T-helper 1 cell treated with Interleukin-12 subunit alpha and Interleukin-12 subunit beta and Interleukin-4 antibody, amounts not matched to agents 30 ng/mL and 1 ng/mL, for 36 hours (primary cell): ENCODE data around the gene MYL12A. TPM values are rescaled to one million over a fixed set of nuclear protein-coding genes. Genes with fewer than 3 reads are reported as not detected.
"Not testable (repeated sequence)": the region's sequence is repeated elsewhere in the genome, so short reads cannot be mapped to it uniquely, and the experiment has no call there.

Experiments used
- intact Hi-C: fragments of 100-400 bp; cut with micrococcal nuclease; formaldehyde crosslinking; loops from one replicate; pipeline ENCODE4 v1.15.1; 2024
- total RNA-seq: library from RNA; stranded (reverse); gene quantifications from 2 replicates; pipeline ENCODE4 v1.2.3, GENCODE V29; 2022

The MYL12A gene
- total RNA-seq: 692 and 694 TPM in 2 replicates

DNA sequence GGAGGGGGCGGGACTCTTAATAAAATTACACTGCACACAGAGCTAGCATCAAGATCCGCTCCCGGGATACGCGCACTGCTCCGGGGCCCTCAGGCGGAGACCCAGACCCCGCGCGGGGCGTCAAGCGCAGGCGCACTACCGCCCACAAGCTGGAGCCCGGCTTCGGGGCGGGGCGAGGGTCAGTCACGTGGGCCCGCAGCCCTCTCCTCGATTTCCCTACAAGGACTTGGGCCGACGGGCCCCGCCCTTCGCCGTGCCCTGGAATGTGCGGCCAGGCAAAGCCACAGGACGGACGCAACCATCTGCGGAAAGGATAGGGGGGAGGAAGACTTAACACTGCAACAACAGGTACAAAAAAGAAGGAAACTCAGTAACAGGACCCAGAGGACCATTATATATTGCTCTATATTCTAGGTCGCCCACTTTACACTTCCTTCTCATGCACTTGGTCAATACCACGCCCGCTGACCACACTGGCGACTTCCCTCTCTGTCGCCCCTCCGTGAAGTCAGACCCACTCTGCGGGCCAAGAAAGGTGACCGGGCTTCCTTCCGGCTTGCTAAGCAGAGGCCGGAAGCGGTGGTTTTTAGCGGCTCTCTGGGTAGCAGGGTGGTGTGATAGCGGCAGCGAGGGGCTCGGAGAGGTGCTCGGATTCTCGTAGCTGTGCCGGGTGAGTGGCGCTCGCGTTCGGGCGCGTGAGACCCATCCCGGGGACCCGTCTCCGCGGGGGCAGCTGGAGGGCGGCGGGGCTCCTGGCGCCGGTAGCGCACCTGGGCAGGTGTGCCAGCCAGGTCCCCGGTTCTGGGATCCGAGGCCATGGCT is at the start of gene MYL12A:
Gene MYL12A (plus strand): TSS at position 562 of the 822 bp plus-strand sequence. CDS start 5,447 bp downstream, outside the sequence.
- intact Hi-C loops: loop anchor here (1.0 kb wide), 12 partner anchors 14 to 1991 kb away; partner anchors contain the start of genes LPIN2, METTL4, NDC80 and SMCHD1

DNA sequence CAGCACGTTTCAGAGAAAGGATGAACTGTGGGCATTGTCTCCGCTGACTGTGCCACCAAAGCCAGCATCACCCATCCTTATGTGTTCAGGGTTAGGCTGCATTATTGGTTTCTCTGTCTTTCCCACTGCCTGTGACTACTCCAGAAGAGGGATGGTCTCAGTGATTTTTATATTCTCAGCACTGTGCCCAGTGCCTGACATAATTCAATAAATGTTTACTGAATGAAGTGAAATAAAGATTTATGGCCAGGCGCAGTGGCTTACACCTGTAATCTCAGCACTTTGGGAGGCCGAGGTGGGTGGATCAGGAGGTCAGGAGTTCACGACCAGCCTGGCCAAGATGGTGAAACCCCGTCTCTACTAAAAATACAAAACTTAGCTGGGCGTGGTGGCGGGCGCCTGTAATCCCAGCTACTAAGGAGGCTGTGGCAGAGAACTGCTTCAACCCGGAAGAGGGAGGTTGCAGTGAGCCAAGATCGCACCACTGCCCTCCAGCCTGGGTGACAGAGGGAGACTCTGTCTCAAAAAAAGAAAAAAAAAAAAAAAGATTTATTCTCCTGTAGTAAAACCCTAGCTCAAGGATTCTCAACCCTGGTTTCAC is 49.2 kb upstream of the MYL12A start:
- intact Hi-C loops: not testable (repeated sequence)

DNA sequence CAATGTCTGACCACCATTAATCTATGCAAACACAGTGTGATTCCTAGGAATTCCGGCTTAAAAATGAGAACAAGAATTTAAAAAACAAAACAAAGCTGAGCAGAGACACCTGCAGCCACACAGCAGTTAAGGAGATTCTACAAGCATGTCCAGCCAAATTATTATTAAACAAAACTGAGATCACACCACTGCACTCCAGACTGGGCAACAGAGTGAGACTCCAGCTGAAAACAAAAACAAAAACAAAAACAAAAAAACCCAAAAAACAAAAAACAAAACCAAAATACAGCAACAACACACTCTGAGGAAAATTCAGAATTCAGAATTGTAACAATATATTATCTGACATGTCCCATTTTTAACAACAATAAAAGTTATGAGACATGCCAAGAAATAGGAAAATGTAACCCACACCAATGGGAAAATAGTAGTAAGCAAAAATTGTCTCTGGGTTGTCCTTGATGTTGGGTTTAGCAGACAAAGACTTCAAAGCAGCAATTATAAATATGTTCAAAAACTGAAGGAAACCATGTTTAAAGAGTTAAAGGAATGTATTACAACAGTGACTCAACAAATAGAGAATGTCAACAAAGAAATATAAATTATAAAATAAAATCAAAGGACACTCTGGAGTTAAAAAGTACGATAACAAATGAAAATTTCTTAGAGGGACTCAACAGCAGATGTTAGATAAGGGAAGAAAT is 47.5 kb upstream of the MYL12A start:
- intact Hi-C loops: no loop called here

DNA sequence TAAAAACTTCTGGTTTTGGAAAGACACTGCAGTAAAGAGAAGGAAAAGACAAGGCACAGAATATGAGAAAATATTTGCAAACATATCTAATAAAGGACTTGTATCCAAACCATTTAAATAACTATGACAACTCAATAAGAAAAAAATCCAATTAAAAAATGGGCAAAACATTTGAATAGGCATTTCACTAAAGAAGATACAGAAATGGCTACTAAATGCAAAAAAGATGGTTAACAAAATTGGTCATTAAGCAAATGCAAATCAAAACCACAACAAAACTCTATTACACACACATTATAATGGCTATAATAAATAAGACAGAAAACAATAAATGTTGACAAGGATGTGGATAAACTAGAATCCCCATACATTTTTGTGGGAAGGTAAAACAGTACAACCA is 42.4 kb upstream of the MYL12A start:
- intact Hi-C loops: no loop called here

DNA sequence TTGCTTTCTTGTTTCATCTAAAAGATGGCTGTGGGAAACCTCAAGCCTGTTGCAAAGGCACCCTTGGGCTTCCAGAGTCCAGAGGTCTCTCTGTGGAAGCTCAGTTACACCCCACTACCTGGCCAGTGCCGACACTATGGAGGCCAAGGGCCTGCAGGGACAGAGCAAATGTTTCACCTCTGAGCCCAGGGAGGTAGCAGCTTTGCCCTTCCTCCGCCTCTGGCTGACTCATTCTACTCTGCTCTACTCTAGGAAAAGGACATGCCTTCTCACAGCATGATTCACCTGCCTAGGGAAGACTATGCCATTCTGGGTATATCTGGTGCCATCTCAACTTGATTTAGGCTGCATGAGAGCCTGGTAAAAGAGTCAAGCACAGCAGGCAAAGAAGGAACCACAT is 40.0 kb upstream of the MYL12A start:
- intact Hi-C loops: no loop called here

DNA sequence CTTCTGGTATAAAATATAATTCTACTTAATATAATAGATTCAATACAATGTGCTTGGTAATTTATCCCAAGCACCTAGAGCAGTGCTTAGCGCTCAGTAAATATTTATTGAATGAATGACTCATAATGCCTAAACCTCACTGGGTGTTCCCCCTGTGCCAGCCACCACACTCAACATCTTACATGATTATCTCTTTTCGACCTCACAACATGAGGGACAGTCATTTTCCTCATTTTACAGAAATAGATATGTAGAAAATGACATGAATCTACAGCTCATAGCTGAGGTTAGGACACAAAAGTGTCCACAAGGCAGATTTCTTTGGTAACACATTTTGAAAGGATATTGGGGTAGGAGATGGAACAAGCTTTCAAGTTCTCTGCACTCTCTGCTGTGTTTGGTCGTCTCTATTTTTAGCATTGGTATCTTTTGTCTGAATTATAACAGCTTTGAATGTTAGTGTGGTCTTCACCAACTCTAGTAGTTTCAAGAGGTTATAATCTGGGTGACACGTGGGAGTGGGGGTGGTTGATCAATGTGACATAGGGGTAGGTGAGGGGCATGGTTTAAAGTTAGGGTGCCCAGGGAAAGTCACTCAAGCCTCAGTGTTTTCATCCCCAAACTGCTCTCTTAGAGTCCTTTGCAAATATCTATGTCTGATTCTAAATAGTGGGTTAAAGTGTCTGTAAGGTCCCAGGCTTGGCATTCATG is 37.6 kb upstream of the MYL12A start:
- intact Hi-C loops: no loop called here

DNA sequence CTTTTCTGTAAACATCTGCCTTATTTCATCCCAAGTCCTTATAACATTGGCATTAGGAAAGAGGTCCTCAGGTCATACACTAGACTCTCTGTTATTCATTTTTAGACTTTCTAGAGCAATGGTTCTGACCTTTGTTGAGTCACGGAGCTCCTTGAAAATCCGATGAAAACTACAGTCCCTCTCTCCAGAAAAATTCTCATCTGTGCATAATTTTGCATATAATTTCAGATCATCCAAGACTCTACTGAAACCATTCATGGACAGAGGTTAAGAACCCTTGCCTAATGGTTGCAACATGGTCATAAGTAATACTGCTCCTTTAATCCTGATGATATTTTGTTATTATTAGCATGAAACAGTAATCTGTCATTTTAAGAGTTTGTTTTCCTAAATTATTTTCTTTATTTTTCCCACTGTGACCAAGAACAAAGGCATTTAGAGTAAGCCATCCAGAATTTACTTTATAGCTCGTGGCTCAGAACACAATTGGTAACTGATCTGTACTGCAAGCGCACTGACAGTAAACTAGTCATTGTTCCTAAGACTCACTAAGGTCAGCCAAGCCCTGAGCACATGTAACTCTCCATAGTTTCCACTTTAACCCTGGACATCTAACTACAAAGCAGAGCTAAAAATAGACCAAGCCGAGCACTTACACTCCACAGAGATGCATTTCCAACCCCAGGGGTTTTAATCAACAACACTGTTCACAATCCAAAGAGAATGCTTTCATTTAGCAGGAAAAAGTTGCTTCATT is 36.2 kb upstream of the MYL12A start:
- intact Hi-C loops: no loop called here

DNA sequence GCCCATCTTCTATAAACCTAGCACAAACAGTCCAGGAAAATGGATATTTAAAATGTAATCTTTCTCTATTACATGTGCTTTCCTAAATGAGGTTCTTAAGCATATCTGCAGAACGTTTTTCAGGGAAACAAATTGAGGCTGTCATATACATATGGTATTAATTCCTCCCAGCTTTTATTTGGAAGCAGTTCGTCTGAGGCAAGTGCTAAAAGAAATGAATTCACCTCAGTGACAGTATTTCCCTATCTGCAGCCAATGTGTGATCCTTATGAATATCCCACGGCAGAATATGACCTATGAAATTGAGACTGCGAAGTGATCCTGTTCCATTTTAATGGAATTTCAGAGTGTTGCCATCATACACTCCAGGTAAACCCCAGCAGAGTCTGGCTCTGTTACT is 34.9 kb upstream of the MYL12A start:
- intact Hi-C loops: no loop called here

DNA sequence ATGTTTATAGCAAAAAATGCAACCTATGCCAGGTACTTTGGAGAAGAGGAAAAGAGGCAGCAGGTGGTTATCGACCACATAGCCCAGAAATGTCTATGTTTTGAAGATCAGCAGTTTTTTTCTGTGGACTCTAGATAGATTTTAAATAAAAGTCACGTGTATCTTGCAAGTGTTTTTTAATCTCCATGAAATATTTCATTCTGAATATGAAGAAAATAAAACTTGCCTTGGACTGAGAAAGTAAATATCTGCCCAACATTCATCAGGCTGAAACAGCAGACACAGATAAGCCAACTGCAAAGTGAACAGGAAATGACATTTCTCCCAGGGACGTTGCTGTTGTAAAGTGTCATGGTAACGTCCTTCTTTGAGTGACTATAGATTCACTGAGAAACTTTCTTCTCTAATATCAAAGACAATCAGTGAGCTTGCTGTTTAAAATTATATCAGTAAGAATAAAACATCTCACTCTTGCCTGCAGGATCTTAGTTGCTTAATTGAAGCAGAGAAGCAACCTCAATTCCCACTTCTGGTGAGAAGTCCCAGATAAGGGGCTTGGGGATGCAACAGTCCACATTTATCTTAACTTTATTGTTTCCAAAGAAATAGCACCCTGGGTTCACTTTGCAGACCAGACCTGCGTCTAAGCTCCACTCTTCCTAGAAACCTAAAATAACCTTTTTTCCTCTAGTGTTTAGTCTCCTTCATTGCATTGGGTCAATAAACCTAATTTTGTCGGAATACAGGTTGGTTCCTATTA is 34.1 kb upstream of the MYL12A start:
- intact Hi-C loops: no loop called here

DNA sequence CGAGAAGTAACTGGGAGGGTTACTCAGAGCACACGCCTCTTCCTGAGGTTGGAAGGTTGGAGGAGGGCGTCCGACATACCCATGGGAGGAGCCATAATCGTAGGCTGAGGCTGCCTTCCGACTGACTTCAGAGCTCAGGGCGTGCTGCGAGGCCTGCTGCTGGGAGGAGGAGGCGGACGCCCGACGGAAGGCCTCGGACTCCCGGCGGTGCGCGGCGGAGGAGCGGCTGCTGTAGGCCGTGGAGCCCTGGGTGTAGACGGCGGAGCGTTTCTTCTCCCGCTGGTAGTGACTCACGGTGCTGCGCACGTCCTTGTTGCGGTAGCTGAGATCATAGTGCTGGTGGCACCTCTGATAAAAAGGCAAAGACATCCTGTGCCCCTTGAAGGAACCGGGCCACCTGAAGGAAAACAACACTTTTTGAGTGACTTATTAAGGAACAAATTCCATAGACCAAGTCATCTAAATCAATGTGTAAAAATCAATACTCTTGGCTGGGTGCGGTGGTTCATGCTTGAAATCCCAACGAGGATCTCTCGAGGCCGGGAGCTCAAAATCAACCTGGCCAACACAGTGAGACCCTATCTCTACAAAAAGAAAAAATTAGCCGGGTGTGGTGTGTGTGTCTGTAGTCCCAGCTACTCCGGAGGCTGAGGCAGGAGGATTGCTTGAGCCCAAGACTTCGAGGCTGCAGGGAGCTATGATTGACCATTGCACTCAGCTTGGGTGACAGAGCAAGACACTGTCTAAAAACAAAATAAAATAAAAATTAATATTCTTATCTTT is 32.6 kb upstream of the MYL12A start:
- intact Hi-C loops: no loop called here

DNA sequence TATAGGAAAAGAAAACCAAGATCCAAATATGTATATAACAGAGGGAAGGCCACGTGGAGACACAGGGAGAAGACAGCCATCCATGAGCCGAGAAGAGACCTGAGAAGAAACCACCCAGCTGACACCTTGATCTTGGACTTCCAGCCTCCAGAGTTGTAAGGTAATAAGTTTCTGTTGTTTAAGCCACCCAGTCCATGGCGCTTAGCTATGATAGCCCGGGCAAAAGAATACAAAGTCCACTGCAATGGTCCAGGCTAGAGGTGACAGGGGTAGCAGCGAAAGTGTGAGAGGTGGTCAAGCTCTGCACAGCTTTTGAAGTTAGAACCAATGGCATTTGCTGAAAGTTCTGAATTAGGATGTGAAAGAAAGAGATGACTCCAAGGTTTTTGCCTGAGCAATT is 30.6 kb upstream of the MYL12A start:
- intact Hi-C loops: no loop called here

DNA sequence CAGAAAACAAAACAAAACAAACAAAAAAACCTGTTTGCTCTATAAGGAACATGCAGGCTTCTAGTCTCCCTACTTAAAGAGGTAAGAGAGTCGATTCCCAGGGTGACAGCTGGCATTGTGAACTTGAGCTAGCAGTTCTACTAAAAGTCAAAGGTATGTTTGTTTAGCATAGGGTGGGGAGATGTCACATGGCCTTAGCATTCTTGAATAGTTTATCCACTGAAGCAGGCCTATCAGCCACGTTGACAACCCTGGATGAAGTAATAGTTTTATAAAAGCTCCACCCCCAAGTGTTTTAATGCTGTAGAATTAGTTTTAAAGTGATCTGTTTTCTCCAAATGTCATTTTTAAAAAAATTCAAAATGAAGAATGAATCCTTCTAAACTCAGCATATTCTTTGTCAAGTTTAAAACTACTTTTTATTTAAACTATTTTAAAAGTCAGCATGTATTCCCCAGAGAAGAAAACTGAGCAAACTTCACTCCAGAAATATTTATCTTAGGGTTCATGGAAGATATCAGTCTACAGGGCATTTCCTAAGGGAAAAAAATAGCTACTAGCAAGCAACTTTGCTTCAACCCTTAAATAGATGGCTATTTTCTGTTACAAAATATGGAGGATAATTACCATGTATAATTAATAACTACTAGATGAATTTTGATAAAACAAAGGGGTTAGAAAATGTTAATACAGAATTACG is 29.5 kb upstream of the MYL12A start:
- intact Hi-C loops: no loop called here

DNA sequence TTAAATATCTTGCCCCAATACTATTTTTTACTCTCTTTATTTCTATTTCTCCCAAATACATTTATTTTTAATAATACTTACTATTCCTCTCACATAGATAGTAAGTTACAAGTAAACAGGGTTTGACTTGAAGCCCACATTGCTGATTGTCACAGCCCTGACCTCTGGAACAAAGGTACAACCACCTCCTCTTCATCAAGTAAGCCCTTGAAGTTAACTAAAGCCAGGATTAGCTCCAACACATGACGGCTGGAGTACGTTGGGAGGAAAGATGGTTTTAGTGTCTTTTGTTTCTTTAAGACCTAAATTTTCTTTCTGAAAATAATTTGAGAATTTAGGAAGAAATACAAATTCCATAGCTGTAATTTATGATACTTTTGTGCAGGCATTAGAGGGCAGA is 28.8 kb upstream of the MYL12A start:
- intact Hi-C loops: no loop called here

DNA sequence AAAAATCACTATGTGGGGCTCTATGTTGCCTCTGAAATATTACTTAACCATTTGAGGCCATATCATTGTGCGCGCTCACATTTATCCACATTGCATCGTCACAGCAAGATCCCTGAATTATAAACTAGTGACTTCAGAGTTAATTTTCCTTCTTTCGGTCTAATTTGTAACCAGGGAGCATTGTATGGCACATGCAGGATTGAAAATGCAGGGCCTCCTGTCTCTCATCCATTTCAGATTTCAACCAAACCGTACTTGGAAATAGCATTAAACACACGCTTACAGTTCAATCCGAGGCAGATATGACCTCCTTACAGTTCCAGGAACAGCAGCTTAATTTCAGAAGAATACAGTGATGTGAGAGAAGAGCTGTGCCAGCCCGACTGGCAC is 28.4 kb upstream of the MYL12A start:
- intact Hi-C loops: no loop called here

DNA sequence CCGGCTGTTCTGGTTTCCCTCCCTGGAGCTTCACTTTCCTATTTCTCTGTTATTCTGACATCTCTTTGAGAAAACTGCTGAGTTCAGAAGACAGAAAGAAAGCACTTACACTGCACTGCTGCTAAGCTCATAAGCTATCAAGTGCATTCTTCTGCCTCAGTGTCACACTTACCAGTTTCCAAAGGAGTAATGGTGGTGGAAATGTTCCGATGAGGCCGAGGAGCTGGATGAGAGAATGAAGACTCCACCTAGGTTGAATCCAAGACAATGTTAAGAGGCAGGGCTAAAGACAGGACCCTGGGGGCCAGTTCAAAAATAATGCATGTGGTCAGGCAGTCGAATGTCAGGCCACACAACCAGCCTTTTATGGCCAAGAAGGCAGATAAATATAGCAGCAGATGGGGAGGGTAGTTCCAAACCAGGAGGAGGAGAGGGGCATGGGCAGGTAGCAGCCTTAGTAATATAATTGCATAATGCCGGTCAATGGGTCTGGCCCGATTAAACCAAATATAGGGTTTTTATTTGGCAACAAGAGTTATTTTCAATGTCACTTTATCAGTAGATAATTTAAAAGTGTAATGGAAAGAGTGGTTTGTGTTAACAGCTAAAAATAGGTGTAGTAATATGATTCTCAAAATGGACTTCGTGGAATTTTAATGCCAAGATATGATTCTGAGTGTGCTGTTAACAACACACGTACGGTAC is 27.8 kb upstream of the MYL12A start, which contains the start of gene MYOM1:
Gene MYOM1 (minus strand): TSS at position 338 of the 705 bp plus-strand sequence. CDS start 4,745 bp downstream, outside the sequence.
- intact Hi-C loops: no loop called here

DNA sequence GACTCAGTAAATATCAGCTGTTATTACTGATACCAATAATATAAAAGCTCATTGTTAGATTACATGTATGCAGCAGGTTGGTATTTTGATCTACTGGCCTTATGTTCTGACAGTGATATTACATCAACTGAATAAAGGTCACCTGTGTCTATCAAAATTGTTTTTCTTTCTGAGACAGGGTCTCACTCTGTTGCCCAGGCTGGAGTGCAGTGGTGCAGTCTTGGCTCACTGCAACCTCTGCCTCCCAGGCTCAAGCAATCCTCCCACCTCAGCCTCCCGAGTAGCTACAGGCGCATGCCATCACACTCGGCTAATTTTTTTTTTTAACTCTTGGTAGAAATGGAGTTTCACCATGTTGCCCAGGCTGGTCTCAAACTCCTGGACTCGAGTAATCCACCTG is 26.7 kb upstream of the MYL12A start:
- intact Hi-C loops: not testable (repeated sequence)

DNA sequence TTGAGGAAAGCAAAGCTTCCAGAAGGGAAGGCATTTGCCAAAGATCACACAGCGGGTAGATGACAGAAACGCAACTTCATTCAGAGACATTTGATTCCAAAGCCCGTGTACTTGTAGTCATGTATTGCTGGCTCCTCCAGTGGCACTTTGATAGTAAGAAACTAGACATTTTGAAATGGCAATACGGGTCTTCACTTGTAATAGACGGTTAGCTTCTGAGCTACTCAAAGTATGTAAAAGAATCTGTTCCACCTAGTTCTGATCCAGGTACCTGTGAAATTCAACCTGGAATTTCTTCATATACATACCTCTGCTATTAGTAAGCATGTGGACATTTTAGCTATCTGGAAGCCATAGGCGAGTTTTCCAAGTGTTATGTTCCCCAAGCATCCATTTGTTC is 26.1 kb upstream of the MYL12A start:
- intact Hi-C loops: no loop called here

DNA sequence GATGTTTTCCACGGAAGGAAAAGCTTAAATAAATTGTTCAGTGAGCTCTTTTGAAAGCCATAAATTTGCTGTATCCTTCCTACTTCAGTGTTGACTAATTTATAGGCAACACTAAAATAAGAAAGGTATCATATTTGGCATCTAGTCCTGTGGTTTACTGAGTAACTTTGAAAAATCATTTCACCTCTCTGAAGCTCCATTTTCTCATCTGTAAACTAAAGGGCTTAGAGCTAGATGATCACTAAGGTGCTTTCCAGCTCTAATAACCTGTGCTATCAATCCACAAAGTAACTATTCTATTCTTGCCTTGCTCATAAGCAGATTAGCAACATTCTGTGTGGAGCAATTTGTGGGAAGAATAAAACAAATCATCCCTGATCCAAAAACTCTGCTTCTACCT is 24.2 kb upstream of the MYL12A start:
- intact Hi-C loops: no loop called here
